GM19193 (cell line): ENCODE data around the gene ZP1.

Experiments used
- POLR2A ChIP-seq: IDR thresholded peaks from 4 replicates; pipeline ENCODE4 v1.6.1; 2011; ENCODE audit not compliant: insufficient read depth, insufficient read length; ENCODE audit errors: extremely low read depth

Gene ZP1

DNA sequence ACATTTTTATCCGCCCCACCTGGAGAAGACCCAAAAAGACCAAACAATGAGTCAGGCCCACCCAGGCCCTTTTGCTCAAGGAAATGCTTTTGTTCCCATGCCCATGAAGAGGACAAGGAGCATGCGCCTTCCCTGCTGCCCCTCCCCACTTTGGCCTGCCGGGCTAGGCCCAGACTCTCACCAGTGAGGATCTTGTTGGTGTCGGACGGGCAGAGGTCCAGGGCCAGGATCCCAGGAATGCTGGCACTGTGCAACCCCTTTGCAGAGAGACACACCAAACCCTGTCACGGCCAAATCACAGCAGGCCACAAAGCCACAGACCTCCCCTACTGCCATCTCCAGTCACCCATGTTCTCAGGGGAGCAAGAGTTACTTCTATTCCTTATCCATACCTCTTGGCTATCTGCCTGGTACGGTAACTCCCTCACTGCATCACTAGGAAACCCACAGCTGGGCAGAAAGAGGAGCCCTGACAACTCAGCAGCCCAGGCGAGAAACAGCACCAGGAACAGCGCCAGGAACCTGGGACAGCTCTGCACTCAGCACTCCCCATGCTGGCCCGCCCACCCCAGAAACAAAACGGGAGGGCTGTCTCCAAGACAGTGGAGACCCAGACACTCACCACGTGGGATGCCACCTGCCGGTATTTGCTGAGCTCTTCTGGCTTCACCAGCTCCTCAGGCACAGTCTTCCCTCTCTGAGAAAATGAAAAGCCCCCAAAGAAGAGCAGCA is 33.5 kb downstream of the ZP1 start:
- no peak for TF ChIP-seq POLR2A

DNA sequence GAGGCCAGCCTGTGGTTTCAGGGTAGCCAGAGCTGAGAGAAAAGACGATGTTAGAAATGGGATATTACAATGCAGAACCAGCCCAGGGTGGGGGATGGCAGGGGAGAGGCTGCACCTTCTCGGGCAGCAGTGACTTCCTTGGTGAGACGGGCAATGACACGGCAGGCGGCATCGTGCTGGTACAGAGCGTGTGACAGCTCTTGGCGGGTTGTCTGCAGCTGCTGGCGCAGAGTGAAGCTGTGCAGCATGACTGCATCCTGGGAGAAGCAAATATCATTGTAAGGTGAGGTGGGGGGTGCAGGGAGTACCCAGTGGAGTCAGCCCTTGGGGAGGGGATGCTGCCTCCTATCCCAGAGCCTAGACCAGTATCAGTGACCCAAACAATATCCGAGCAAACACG is 35.3 kb downstream of the ZP1 start:
- no peak for TF ChIP-seq POLR2A

DNA sequence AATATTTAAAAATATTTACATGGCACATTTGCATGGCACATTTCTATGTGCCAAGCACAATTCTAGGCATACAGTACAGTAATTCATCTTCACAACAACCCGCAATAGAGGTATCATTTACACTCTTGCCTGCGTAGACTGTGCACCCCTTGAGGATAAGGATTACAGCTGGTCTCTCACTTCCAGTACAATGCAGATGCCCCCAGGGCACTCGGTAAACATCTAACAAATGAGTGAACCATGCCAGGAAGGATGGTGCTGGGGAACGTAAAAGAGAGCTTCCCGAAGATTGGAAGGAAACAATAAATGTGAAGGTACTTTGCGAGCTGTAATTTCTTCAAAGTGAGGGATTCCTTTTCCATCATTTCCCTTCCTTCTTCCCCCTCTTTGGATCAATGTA is 37.7 kb downstream of the ZP1 start:
- TF ChIP-seq POLR2A, result no peak

DNA sequence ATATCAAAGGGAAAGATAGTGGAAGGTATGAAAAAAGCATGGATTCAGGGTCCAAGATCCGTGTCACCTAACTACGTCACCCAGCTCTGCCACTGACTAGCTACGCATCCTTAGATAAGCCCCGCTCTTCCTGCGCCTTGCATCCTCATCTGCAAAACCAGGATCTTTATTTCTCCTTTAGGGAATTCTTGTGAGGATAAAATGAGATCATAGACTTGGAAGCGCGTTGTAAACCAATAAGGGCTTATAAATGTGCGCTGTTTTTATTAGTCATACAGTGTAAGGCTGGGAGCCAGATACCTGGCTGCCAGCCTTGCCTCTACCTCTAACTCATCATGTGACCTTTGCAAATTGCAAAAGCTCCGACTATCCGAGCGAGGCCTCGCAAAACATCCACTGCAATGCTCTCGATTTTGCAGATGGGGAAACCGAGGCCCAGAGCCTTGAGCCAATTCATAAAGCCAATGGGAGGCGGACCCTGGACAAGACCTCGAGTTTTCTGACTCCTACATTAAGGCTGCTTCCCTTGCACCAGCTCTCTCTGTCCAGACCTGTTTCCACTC is 38.3 kb downstream of the ZP1 start:
- no peak for TF ChIP-seq POLR2A

DNA sequence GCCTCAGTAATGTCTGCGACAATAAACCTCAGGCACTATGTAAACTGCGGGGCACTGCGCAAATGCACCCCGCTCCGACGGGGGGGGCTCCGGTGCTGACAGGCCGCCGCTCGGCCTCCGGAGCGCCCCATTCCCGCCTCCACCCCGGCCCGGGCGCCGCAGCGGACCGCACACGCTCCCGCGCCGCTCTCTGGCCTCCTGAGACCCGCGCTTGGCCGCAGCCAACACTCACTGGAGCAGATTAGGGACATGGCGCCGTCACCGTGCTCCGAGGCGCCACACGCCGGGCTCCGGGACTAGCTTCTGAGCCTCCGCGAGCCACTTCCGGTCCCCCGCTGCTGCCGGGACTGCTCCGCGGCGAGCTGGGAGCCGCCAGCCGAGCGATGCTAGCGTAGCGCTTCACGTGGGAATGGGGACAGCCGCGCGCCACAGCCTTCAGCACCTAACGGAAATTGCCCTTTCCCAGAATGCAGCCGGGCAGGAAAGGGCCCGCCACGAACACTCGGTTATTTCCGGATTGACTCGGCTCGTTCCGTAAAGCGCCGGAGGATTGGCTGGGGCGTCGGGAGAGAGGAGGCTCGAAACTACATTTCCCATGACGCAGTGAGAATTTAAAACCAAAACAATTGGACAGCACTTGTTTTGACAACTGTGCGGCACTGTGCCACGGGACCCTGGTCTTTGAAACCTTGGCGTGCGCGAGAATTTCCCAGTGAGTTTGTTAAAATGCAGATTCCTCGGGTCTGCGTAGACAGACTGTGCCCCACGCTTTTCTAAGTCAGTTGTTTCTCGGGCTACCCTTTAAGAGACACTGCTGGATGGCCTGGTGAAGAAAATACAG is 39.0 kb downstream of the ZP1 start, which contains the start of gene PRPF19:
Gene PRPF19, minus strand, starts transcription at position 454 of the 841 bp plus-strand sequence. Its CDS starts 203 bp downstream, at position 251.
- TF ChIP-seq POLR2A, result peak; percentile 95

DNA sequence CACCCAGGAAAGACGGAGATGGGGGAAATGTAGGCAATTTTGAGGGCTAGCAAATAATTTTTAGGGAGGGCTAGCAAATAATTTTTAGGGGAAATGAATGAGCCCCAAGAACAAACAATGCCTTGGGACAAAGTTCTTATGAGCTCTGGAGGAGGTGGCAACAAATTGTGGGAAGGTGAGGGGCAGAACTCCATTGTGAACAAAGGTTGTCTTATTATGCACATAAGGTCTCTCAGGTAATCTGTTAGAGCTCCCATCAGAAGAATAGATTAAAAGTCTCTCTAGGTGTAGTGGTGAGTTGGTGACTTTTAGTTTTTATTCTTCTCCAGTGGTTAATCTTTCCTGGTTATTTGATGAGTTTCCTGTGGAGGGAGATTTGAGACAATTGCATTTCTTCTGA is 41.5 kb downstream of the ZP1 start:
- no peak for TF ChIP-seq POLR2A

DNA sequence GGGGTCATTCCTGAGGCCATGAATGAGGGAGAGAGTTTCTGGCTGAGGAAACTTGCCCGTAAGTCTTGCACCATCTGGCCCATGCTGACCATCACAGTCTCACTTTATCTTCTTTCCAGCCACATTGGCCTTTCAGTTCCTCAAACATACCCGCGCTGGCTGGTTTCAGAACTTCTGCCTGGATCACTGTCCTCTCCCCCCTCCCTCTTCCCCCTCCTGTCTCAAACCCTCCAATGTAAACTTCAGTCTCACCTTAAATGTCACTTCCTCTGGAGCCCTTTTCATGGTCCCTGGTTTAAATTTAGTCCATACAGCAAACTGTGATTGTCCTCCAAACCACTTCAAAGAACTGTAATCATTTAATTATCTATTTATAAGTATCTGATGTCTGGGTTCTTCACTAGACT is 42.9 kb downstream of the ZP1 start:
- no peak for TF ChIP-seq POLR2A

DNA sequence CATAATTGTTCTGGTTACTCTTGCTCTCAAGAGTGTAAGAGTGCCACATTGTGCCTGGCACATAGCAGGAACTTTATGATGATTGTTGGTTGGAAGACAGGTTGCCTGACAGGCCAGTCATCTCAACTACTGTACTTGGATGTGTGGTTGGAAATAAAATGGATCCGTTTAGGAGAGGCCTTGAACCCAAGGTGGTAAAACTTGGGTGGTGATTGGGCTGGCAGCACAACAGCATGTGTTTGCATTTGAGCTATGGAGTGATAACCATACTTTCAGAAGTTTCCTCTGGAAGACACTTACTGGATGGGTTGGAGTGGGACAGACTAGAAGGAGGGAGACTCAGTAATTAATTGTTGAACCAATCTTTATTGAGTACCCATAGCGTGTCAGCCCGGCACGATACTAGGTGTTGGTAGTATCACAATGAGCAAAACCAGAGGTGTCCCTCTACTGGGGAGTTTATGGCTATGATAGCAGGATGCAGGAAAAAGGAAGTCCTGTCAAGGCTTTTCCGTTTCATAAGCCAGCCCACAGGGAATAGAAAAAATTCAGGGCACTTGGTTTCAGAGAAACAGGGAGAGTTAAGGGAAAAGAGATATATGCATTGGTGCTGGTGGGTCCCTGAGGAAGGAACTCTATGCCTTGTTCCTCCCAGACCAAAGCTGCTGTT is 43.5 kb downstream of the ZP1 start:
- no peak for TF ChIP-seq POLR2A

DNA sequence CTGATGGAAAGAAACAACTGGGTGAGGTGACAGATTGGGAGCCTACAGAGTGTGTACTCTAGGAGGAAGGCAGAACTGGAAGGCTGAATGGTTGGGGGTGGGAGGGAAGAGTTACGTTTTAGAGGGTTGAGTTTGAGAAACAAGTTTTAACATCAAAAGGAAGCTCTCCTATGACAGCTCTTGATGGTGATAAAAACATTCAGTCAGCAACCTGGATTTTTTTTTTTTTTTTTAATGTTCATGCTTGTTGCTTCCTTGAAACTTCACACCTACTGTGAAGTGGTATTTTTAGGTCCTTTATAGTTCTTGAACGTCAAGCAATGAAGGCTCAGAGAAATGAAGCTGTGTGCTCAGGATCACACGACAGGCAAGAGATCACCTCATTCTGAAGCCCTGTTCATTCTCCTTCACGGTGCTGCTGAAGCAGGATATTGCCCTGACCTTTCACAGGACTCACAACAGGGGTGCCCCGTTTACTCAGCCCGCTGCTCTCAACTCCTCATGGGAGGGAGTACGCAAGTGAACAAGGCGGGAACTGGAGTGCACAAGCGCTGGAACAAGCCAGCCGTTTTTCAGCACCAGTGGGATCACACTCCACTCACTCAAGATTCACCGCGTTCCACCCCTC is 45.0 kb downstream of the ZP1 start:
- no peak for TF ChIP-seq POLR2A

DNA sequence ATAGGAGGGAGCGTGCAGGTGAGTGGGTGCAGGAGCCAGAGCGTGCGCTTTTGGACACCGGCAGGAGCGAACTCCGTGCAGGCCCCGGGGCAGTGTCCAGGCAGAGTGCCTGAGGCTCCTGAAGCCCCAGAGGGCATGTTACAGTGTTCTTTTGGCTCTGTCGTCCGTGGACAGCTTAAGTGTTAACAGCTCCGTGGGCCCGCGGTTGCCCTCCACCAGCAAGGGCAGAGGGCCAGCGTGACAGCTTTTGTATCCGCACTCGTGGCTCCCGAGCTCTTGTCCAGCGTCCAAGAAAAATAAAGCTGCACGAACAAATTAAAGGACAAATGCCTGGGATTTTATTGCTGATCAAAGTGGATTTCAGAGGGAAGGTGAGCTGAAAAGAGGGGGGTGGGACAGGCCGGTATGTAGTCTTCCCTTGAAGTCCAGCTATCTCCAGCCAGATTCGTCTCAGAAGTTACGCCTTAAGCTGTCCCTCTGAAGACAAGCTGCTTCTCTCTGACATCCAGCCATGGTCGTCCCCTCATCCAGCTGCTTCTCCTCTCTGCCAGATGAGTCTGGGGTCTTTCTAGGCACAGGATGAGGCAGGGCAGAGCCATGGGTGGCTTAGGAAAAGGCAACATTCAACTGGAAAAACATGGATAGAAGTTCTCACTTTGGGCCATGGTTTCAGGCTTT is 45.6 kb downstream of the ZP1 start:
- no peak for TF ChIP-seq POLR2A

DNA sequence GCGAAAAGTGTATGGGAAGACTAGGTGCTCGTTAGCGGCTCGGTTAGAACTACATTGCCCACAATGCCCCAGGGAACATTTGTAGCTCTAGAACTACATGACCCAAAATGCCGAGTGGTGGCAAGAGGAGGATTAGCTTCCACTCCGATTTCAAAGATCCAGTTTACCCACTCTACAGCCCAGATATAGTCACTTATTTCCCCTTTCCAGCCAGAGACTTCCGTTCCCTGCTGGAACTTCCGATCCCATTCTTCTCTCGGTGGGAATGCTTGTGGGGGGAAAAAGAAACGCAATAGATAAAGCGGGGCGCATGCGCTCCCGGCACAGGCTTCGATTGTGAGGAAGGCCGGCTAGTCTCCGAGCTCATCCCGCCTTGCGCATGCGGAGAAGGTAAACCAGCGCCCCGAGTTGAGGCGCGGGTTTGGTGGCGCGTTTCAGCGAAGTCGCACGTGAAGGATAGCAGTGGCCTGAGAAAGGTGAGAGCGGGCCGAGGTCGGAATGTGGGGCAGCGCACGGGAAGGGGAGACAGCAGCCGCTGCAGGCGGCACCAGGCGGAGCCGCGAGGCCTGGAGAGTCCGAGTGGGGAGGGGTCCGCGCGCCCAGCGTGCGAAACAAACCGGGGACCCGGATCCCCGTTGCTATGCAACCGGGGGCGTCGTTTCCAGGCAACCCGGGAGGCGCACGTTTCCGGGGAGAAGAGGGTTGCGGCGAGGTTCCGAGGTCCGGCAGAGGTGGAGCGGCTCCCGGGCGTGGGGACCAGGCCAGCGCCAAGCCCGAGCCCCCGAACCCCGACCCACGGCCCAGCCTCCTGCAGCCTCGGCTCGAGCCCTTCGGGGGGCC is 46.7 kb downstream of the ZP1 start, which contains the start of gene TMEM109:
Gene TMEM109, plus strand, starts transcription at position 366 of the 840 bp plus-strand sequence. CDS start 5,536 bp downstream, outside the sequence.
- peak; percentile 39 for TF ChIP-seq POLR2A

DNA sequence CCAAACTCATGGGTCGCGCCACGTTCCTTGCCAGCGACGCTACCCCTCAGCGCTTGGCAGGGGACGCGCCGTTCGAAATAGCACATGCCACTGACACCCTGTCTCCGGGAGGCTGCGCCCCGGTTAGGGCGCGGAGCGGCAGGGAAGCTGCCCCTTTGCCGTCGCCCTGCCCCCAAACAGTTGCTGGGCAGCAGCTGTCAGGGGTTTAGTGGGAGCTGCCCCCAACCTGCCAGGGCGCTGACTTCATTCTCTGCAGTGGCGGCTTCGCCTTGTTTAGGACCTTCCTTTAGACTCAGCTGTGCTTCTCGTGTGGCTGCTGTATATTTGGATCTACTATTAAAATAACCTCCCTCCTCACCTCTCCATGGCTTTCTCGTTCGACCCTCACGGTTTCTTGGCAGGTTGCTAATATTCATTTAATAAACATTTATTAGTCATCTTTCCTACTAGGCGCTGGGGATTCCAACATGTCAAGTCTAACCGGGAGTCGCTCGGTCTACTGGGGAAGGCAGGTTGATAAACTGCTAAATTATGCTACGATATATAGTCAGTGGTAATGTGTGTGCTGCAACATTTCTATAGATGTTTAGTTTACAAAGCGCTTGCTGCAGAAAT is 47.4 kb downstream of the ZP1 start:
- TF ChIP-seq POLR2A, result no peak
